Mucosa of gallbladder (tissue), 1 donor: ENCODE data around the gene EGLN2. TPM values are rescaled to one million over a fixed set of nuclear protein-coding genes. Genes with fewer than 3 reads are reported as not detected.
A peak's percentile ranks its signal among the peaks of the same experiment; 100 is the strongest.
"Not testable (repeated sequence)": the region's sequence is repeated elsewhere in the genome, so short reads cannot be mapped to it uniquely, and the experiment has no call there.

ENCODE experiments used
- DNase-seq: peaks from one replicate; pipeline ENCODE4 v3.0.0-alpha.2; 2020; ENCODE audit warnings: low spot score
- total RNA-seq: library from RNA; stranded (reverse); gene quantifications from one replicate; pipeline ENCODE4 v1.2.1, GENCODE V29; 2021
- donor health status: DM: no; HTN: no; CAD: no.

Gene EGLN2
- total RNA-seq, 1 donor from 2014 or later = 114 TPM

DNA sequence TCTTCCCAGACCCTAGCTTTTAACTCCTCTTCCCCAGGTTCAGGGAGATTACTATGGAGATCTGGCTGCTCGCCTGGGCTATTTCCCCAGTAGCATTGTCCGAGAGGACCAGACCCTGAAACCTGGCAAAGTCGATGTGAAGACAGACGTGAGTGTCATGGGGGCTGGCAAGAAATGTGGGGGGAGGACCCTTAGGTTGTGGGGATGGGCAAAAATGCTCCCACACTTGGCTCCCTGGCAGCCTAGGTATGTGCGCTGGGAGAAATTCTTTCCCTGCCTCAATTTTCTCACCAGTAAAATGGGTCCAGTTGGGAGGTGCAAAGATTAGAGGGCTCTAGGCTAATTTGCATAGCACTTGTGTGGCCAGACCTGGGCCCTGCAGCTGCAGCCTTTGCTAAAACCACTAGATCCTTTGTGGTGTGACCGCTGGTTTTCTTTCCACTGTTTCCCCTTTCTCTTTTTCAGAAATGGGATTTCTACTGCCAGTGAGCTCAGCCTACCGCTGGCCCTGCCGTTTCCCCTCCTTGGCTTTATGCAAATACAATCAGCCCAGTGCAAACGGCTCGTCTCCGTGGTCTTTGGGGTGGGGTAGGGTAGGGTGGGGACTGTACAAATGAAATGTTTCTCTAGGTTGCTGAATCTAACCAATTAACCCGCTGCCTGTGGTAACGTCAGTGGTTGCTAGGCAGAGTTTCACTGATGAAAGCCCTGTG, 21.9 kb upstream of the EGLN2 start:
- peak; percentile 96 for DNase-seq

DNA sequence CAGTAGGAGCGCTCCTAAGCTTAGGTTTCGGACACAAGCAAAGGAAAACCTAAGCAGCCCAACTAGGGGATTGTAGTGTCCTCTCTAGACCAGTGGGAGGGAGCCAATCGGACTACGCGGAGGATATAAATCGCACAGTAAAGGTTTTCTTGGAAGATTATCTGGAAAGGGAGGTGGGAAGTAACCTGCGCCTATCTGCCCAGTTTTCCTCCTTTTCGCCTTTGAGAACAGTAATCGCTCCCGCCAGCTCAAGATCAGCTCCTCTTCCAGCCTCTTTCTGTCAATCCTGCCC, 21.4 kb upstream of the EGLN2 start:
- no peak for DNase-seq

DNA sequence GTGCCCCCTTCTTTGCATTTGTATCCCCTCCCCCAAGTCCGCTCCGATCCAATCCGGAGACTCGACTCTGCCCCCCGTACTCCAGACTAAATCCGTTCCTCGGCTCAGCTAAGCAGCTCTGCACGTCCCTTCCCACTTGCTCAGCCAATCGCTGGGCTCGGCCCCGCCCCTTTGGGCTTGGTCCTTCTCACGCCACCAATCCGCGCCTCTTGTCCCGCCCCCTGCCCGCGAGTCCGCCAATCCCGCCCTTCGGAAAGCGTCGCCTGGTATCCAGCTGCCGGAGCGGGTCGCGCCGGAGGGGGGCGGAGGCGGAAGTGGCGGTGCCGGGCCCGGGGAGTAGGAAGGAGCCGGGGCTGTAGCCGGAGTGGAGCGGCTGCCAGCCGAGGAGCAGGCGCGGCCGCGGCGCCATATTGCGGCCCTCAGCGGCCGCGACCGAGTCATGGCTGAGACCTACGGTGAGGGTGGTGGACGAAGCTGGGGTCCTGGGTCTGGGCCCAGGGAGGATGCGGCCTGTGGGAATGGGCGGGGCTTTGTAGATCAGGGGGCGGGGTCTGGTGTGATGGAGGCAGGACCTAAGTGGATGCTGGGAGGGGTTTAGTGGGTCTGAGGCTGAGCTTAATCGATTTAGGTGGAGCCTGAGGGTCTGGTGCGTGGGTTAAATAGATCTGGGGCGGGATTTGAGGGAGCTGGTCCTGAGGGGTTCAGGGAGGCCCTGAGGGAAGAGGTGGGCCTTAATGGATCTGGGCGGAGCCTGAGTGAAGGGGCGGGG, 20.9 kb upstream of the EGLN2 start, which contains the start of gene RAB4B:
TSS of gene RAB4B (plus strand) at position 311 of the 769 bp plus-strand sequence. CDS start at position 440, 129 bp downstream.
- DNase-seq = peak; percentile 100

DNA sequence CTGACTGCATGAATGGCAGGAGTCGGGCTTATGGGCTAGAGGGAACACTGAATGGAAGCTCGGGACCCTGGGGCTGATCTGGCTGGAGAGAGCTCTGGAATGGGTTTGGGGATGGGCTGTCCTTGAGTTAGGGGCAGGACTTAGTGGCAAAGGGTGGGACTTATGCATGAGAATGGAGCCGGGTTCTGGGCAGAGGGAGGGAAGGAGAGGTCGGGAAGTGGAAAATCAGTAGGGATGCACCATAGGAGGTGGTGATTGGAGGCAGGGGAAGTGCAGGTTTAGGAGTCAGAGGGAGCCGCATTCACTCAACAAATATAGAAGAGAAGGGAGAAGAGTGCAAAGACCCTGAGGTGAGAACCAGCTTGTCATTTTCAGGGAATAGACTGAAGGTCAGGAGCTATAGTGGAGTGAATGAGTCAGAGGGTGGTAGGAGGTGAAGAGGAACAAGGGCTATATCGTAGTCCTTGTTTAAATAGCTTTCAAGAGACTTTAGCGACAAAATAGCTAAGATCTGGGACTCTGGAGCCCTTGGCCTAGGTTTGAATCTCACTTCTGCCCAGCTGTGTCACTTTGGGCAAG, 20.2 kb upstream of the EGLN2 start:
- DNase-seq = no peak

- DNase-seq = no peak
These were observed 18.4 kb upstream of the EGLN2 start for GRCh38 chr19:40780582-40780981.

GRCh38 chr19:40781140-40781539, 17.9 kb upstream of the EGLN2 start:
- no peak for DNase-seq

DNA sequence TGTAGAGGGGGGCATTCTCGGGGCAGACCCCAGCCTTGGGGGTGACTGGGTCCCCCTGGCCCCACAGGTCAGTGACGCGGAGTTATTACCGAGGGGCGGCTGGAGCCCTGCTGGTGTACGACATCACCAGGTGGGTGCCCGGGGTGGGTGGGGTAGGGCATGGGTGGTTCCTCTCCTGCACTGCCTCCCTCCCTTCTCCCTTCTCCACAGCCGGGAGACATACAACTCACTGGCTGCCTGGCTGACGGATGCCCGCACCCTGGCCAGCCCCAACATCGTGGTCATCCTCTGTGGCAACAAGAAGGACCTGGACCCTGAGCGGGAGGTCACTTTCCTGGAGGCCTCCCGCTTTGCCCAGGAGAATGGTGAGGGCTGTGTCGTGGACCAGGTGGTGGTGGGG, 15.3 kb upstream of the EGLN2 start:
- DNase-seq = no peak

DNA sequence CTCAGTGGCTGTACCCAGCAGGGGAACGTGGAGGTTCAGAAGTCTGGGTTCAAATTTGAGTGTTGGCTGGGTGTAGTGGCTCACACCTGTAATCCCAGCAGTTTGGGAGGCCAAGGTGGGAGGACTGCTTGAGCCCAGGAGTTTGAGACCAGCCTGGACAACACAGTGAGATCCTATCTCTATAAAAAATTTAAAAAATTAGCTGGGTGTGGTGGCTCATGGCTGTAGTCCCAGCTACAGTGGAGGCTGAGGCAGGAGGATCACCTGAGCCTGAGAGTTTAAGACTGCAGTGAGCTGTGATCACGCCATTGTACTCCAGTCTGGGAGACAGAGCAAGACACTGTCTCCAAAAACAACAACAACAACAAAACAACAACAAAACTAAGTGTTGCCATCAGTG, 14.8 kb upstream of the EGLN2 start:
- not testable (repeated sequence) for DNase-seq

- no peak for DNase-seq
These were observed 13.5 kb upstream of the EGLN2 start for GRCh38 chr19:40785526-40785925.

- DNase-seq = no peak
These were observed 12.6 kb upstream of the EGLN2 start for GRCh38 chr19:40786060-40787037.

DNA sequence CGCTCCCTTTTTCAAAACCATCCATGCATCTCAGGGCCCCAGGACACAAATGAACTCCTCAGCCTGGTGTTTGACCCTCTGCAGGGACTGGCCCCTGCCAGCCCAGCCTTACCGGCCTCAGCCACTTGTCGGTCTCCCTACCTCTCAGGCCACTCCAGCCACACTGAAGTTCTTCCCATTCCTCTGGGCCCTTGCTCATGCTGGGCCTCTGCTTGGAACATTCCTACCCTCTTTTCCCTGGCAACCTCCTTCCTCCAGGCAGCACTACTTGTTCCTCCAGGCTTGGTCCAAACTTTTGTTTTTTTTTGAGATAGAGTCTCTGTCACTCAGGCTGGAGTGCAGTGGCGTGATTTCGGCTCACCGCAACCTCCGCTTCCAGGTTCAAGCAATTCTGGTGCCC, 7.6 kb upstream of the EGLN2 start:
- DNase-seq = no peak

DNA sequence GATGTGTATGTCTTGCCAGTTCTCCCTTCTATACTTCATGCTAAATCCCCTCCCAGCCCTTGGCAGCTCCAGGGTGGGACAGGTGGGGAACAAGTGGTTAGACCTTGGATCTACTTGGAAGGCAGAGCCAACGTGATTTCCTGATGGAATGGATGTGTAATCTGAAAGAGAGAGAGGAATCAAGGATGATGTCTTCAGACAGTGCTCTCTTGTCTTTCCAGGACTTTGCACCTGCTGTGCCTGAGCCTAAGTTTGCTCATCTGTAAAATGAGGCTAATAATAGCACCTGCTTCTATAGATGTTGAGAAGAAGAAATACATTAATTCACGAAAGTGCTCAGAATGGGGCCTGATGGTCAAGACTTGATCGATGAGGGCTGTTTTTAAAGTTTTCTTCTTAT, 7.0 kb upstream of the EGLN2 start:
- no peak for DNase-seq

DNA sequence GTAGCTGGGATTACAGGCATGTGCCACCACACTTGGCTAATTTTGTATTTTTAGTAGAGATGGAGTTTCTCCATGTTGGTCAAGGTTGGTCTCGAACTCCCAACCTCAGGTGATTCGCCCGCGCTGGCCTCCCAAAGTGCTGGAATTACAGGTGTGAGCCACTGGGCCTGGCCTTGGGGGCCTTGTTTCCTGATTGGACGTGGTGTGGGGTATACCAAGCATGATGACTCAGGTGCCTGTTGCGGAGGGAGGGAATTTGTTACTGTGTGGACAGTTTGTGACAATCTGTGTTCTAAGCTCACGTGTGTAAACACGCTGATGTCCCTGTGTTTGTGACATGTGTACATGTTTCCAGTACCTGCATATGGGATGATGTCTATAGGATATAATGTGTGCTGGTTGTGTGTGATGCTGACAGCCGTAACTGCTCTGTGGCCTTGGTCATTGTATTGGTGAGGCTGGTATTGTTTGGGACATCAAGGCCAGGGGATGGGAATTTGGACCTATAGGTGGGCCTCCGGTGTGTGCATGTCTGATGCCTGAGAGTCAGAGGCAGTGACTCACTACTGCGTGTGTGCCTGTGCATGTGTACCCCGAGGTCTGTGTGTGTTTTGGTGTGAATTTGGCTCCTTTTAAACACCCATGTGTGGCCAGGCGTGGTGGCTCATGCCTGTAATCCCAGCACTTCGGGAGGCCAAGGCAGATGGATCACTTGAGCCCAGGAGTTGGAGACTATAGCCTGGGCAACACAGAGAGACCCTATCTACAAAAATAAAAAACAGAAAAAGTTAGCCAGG, 1.6 kb upstream of the EGLN2 start:
- DNase-seq = no peak

DNA sequence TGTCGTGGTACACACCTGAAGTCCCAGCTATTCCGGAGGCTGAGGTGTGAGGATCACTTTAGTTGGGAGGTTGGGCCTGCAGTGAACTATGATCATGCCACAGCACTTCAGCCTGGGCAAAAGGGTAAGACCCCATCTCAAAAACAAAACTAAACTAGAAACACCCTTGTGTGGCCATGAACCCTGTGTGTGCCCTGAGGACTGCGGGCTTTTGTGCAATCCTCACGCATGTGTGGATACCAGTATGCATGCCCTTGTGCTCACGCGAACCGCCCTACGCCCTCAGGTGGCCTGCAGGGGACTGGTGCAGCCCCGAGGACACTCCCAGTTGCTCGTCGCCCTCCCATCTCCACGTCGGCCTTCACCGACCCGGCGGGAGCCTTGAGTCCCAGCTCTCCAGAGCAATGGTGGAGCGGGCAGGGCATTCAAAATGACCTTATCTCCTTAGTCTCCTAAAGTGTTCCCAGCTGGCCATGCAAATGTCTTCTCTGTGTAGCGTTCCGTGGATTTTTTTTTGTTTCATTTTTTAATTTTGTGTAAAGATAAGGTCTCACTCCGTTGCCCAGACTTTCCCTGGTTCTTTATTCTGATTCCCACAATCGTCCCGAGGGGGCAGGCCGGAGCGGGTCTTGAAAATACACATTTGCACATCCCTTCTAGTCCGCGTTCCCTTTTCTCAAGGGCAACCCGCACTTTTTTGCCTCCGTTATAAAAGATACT, 868 bp upstream of the EGLN2 start:
- DNase-seq = no peak

DNA sequence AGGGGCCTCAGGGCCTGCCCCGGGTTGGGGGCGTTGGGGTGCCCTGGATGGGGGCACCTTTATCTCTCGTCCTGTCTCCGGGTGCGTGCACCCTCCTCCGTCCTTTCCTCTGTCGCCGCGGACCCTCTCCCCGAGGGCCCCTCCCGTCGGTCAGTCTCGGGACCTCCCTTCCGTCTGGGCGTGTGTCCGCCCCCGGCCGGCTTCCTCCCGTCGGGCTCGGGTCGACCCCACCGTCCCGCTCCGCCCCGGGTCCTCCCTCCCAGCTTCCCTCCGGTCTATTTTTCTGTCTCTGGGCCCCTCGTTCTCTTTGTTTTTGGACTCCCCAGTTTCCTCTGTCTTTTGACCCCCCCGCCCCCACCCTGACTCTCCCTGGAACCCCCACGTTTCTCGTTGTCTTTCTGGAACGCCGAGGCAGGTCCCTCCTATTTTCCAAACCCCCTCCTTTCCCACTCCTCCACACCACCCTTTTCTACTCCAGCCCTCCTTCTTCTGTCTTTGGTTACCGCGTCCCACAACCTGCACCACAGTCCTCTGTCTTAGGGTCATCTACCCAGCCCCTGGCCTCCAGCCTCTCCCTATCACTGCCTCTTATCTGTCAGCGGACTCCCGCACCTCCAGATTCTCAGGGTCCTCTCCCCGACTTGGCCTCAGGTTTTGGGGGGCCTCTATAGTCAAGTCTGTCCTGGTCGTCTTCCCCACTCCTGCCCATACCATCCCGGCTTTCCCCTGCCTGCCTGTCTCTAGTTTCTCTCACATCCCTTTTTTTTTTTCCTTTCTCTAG, 757 bp downstream of the EGLN2 start:
- DNase-seq = no peak

GRCh38 chr19:40800339-40800996, 1.5 kb downstream of the EGLN2 start:
- DNase-seq = no peak

- no peak for DNase-seq
These were observed 2.0 kb downstream of the EGLN2 start for GRCh38 chr19:40800997-40801377.

- no peak for DNase-seq
These were observed 2.7 kb downstream of the EGLN2 start for GRCh38 chr19:40801426-40802299.
